ENCODE data around the gene MARVELD2. TPM values are rescaled to one million over a fixed set of nuclear protein-coding genes. Genes with fewer than 3 reads are reported as not detected.
A peak's percentile ranks its signal among the peaks of the same experiment; 100 is the strongest.
"Not testable (repeated sequence)": the region's sequence is repeated elsewhere in the genome, so short reads cannot be mapped to it uniquely, and the experiment has no call there.

Gene MARVELD2
- total and polyA plus RNA-seq, 4 donors = 5.6 to 39.6 (median 15.9) TPM

DNA sequence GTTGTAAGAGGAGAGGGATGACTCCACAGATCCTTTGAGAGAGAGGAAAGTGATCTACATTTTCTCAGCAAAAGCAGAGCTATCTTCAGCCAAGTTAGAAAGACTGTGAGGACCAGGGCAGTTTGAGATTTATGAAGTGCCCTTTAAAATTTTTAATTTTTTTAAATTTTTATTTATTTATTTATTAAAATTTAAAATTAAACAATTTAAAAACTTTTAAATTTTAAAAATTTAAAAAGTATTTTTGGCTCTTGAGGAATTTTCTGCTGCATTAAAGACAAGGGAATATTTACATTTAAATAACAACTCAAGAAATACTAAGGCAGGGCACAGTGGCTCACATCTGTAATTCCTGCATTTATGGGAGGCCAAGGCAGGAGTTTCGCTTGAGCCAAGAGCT, 47.3 kb downstream of the MARVELD2 start:
- ATAC-seq (ENCODE audit: insufficient read depth, low FRiP score) = no peak
- WGBS, 2 donors = 97% methylated on average over 1 of the region's 1 CpG
- DNase-seq = no peak
- H3K27ac ChIP-seq (ENCODE audit: low read depth in 1 of 2, low read length in 1 of 2) = no peak overlapping the region
- no peak overlapping the region for H3K4me3 ChIP-seq
- H3K36me3 ChIP-seq (ENCODE audit: control insufficient read depth in 4 of 4, insufficient read depth in 4 of 4, low read length in 4 of 4) = no peaks in the 10 kb centered on the region
- no peaks in the 10 kb centered on the region for H3K9me3 ChIP-seq (ENCODE audit: control insufficient read depth in 4 of 4, insufficient read depth in 3 of 4, low read length in 3 of 4)
- TF ChIP-seq, protein P1, sequence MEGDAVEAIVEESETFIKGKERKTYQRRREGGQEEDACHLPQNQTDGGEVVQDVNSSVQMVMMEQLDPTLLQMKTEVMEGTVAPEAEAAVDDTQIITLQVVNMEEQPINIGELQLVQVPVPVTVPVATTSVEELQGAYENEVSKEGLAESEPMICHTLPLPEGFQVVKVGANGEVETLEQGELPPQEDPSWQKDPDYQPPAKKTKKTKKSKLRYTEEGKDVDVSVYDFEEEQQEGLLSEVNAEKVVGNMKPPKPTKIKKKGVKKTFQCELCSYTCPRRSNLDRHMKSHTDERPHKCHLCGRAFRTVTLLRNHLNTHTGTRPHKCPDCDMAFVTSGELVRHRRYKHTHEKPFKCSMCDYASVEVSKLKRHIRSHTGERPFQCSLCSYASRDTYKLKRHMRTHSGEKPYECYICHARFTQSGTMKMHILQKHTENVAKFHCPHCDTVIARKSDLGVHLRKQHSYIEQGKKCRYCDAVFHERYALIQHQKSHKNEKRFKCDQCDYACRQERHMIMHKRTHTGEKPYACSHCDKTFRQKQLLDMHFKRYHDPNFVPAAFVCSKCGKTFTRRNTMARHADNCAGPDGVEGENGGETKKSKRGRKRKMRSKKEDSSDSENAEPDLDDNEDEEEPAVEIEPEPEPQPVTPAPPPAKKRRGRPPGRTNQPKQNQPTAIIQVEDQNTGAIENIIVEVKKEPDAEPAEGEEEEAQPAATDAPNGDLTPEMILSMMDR (IDR thresholded peaks at IDR 0.05; ENCODE audit: control extremely low read depth, extremely low read depth) = no peak
- no peaks in the 10 kb centered on the region for H3K4me1 ChIP-seq (ENCODE audit: control insufficient read depth in 5 of 5, insufficient read depth in 5 of 5, low read length in 5 of 5)
- no peak overlapping the region for H3K9ac ChIP-seq (ENCODE audit: insufficient read depth in 1 of 2, low read length in 2 of 2)
- H3K27me3 ChIP-seq (ENCODE audit: control insufficient read depth in 3 of 3, insufficient read depth in 3 of 3, low read length in 2 of 3) = no peaks in the 10 kb centered on the region

DNA sequence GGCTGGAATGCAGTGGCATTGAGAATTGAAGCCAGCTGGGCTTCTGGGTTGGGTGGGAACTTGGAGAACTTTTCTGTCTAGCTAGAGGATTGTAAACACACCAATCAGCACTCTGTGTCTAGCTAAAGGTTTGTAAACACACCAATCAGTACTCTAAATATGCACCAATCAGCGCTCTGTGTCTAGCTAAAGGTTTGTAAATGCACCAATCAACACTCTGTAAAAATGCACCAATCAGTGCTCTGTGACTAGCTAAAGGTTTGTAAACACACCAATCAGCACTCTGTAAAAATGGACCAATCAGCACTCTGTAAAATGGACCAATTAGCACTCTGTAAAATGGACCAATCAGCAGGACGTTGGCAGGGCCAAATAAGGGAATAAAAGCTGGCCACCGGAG, 51.5 kb downstream of the MARVELD2 start:
- not testable (repeated sequence) for ATAC-seq (ENCODE audit: insufficient read depth, low FRiP score); DNase-seq; H3K4me3 ChIP-seq; H3K27me3 ChIP-seq (ENCODE audit: control insufficient read depth in 3 of 3, insufficient read depth in 3 of 3, low read length in 2 of 3); H3K9me3 ChIP-seq (ENCODE audit: control insufficient read depth in 4 of 4, insufficient read depth in 3 of 4, low read length in 3 of 4); H3K27ac ChIP-seq (ENCODE audit: low read depth in 1 of 2, low read length in 1 of 2); H3K4me1 ChIP-seq (ENCODE audit: control insufficient read depth in 5 of 5, insufficient read depth in 5 of 5, low read length in 5 of 5); H3K36me3 ChIP-seq (ENCODE audit: control insufficient read depth in 4 of 4, insufficient read depth in 4 of 4, low read length in 4 of 4); H3K9ac ChIP-seq (ENCODE audit: insufficient read depth in 1 of 2, low read length in 2 of 2)
- 96 to 98% methylated on average over 3 of the region's 3 CpGs for WGBS, 2 donors

DNA sequence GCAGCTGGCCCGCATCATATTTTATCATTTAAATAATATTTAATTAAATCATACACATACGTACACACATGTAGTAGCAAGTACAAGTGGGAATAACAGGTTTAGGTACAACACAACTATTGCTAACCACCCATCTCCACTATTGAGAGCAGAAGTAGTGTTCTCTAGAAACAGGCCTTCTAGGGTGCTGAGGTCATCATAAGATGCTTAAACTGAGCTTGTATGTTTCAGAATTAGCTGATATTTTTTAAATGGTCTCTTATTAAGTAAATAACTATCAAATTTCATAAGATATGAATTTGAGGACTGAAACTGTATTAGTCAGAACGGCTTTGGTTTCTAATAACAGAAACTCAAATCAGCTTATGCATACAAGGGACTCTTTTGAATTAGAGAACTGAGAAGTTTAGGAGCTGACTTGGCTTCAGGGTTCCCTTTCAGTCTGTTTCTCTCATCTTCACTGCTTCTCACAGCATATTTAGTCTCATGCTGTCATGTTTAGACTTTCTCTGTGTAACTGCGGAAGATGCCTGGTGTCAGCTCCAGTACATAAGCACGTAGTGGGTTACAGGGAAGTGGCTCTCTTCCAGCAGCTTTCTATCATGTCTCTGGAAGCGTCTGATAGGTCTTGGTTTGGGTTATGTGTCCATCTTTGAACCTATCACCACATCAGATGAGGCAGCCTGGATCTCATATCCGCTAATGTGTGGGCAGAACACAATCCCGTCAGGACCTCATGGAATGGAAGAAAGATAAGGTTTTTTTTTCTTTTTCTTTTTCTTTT, 52.7 kb downstream of the MARVELD2 start:
- no peaks in the 10 kb centered on the region for H3K36me3 ChIP-seq (ENCODE audit: control insufficient read depth in 4 of 4, insufficient read depth in 4 of 4, low read length in 4 of 4)
- ATAC-seq (ENCODE audit: insufficient read depth, low FRiP score) = no peak
- 80 to 88% methylated on average over 8 of the region's 8 CpGs for WGBS, 2 donors
- no peak overlapping the region for H3K4me3 ChIP-seq
- no peaks in the 10 kb centered on the region for H3K27me3 ChIP-seq (ENCODE audit: control insufficient read depth in 3 of 3, insufficient read depth in 3 of 3, low read length in 2 of 3)
- H3K9me3 ChIP-seq (ENCODE audit: control insufficient read depth in 4 of 4, insufficient read depth in 3 of 4, low read length in 3 of 4) = no peaks in the 10 kb centered on the region
- no peak overlapping the region for H3K27ac ChIP-seq (ENCODE audit: low read depth in 1 of 2, low read length in 1 of 2)
- peaks cover 0 to 2% (median 0%) of the 10 kb centered on the region in 5 donors for H3K4me1 ChIP-seq (ENCODE audit: control insufficient read depth in 5 of 5, insufficient read depth in 5 of 5, low read length in 5 of 5)
- TF ChIP-seq, protein P1 (IDR thresholded peaks at IDR 0.05; ENCODE audit: control extremely low read depth, extremely low read depth) = no peak
- peak; percentile 28 to 80 (median 47) for DNase-seq
- H3K9ac ChIP-seq (ENCODE audit: insufficient read depth in 1 of 2, low read length in 2 of 2) = no peak overlapping the region

DNA sequence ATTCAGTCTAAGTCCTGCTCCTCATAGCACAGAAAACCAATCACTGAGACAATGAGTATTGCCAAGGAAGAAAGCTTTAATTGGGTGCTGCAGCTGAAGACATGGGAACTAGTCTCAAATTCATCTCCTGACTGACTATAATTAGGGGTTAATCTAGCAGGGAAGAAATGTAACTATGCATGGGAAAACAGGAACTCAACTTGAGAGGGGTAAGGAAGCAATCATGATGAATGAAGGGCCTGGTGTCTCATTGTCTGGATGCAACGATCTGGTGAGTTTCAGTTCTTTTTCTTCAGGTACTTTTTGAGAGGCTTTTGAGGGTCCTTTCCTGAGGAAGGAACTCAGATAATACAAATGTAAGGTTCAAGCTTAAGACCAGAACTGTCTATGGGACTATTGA, 53.7 kb downstream of the MARVELD2 start:
- H3K27me3 ChIP-seq (ENCODE audit: control insufficient read depth in 3 of 3, insufficient read depth in 3 of 3, low read length in 2 of 3) = no peaks in the 10 kb centered on the region
- no peak overlapping the region for H3K27ac ChIP-seq (ENCODE audit: low read depth in 1 of 2, low read length in 1 of 2)
- H3K4me3 ChIP-seq = no peak overlapping the region
- H3K9ac ChIP-seq (ENCODE audit: insufficient read depth in 1 of 2, low read length in 2 of 2) = no peak overlapping the region
- peaks cover 0 to 2% (median 0%) of the 10 kb centered on the region in 5 donors for H3K4me1 ChIP-seq (ENCODE audit: control insufficient read depth in 5 of 5, insufficient read depth in 5 of 5, low read length in 5 of 5)
- no peak for ATAC-seq (ENCODE audit: insufficient read depth, low FRiP score)
- no peak for DNase-seq
- no peaks in the 10 kb centered on the region for H3K9me3 ChIP-seq (ENCODE audit: control insufficient read depth in 4 of 4, insufficient read depth in 3 of 4, low read length in 3 of 4)
- TF ChIP-seq, protein P1 (IDR thresholded peaks at IDR 0.05; ENCODE audit: control extremely low read depth, extremely low read depth) = no peak
- WGBS, 2 donors = 8 to 15% methylated on average over 1 of the region's 1 CpG
- H3K36me3 ChIP-seq (ENCODE audit: control insufficient read depth in 4 of 4, insufficient read depth in 4 of 4, low read length in 4 of 4) = no peaks in the 10 kb centered on the region

DNA sequence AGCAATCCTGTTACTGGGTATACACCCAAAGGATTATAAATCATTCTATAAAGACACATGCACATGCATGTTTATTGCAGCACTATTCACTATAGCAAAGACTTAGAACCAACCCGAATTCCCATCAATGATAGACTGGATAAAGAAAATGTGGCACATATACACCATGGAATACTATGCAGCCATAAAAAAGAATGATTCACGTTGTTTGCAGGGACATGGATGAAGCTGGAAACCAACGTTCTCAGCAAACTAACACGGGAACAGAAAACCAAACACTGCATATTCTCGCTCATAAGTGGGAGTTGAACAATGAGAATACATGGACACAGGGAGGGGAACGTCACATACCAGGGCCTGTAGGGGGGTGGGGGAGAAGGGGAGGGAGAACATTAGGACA, 56.6 kb downstream of the MARVELD2 start:
- DNase-seq; ATAC-seq (ENCODE audit: insufficient read depth, low FRiP score); H3K4me1 ChIP-seq (ENCODE audit: control insufficient read depth in 5 of 5, insufficient read depth in 5 of 5, low read length in 5 of 5); H3K9ac ChIP-seq (ENCODE audit: insufficient read depth in 1 of 2, low read length in 2 of 2); H3K36me3 ChIP-seq (ENCODE audit: control insufficient read depth in 4 of 4, insufficient read depth in 4 of 4, low read length in 4 of 4); H3K4me3 ChIP-seq; H3K27ac ChIP-seq (ENCODE audit: low read depth in 1 of 2, low read length in 1 of 2); H3K9me3 ChIP-seq (ENCODE audit: control insufficient read depth in 4 of 4, insufficient read depth in 3 of 4, low read length in 3 of 4); H3K27me3 ChIP-seq (ENCODE audit: control insufficient read depth in 3 of 3, insufficient read depth in 3 of 3, low read length in 2 of 3): not testable (repeated sequence)
- WGBS, 2 donors = 92 to 97% methylated on average over 6 of the region's 6 CpGs

DNA sequence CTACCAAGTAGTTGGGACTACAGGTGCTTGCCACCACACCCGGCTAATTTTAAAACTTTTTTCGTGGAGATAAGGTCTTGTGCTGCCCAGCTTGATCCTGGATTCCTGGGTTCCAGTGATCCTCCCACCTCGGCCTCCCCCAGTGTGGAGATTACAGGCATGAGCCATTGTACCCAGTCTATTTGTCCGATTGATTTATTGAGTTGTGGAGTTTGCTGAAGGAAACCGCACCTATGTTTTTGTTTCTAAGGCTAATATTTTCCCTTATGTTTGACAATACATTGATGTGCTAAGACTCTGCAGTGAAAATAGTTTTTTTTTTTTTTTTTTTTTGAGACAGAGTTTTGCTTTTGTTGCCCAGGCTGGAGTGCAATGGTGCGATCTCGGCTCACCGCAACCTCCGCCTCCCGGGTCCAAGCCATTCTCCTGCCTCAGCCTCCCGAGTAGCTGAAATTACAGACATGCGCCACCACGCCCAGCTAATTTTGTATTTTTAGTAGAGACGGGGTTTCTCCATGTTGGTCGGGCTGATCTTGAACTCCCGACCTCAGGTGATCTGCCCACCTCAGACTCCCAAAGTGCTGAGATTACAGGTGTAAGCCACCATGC, 57.7 kb downstream of the MARVELD2 start:
- H3K27ac ChIP-seq (ENCODE audit: low read depth in 1 of 2, low read length in 1 of 2); H3K4me3 ChIP-seq; H3K36me3 ChIP-seq (ENCODE audit: control insufficient read depth in 4 of 4, insufficient read depth in 4 of 4, low read length in 4 of 4); DNase-seq; H3K9ac ChIP-seq (ENCODE audit: insufficient read depth in 1 of 2, low read length in 2 of 2); ATAC-seq (ENCODE audit: insufficient read depth, low FRiP score); H3K4me1 ChIP-seq (ENCODE audit: control insufficient read depth in 5 of 5, insufficient read depth in 5 of 5, low read length in 5 of 5); H3K27me3 ChIP-seq (ENCODE audit: control insufficient read depth in 3 of 3, insufficient read depth in 3 of 3, low read length in 2 of 3); H3K9me3 ChIP-seq (ENCODE audit: control insufficient read depth in 4 of 4, insufficient read depth in 3 of 4, low read length in 3 of 4): not testable (repeated sequence)
- 91 to 94% methylated on average over 16 of the region's 16 CpGs for WGBS, 2 donors
